Measurements from ENCODE around the gene CNTRL.
"Not testable (repeated sequence)": the region's sequence is repeated elsewhere in the genome, so short reads cannot be mapped to it uniquely, and the experiment has no call there.

The CNTRL gene

DNA sequence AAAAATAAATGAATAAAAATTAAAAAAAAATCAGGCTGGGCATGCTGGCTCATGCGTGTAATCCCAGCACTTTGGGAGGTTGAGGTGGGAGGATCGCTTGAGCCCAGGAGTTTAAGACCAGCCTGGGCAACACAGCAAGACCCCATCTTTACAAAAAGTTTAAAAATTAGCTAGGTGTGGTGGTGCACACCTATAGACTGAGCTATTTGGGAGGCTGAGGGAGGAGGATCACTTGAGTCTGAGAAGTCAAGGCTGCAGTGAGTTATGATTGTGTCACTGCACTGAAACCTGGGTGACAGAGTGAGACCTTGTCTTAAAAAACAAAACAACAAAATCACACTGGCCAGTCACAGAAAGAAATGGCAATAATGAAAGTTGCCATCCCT is 3.4 kb upstream of the CNTRL start:
- peak in 1 of 2 donors; percentile 26 for DNase-seq

DNA sequence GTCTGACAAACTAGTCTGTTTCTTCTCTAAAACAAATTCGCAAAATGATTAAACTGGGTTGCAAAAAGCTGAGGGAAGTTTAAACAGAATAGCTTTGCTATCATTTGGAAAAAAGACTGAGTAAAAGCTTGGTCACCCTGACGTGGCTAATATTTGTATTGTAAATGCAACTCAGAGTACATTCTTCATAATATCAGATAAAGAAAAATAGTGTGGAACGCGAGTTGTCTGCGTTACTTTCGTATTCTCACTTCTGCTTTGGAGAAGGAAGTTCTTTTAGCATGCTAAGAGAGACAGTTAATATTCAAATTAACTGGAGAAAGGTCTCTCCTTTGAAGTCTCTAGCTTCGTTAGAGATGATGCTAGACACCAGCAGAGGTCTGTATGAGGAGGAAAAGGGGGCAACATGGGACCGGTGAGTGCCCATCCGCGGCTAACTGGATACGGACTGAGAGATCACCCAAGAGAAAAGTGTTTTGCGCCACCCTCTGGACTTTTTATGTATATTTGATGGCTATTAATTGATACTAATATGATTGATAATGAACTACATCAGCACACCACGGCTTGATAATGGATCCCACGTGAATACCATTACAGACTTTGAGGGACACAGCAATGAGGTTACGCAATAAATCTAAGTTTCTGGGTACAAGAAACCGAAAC is 2.9 kb upstream of the CNTRL start:
- DNase-seq, result peak; percentile 23 to 36

- DNase-seq, result no peak
Observed at GRCh38 chr9:121073038-121073437, 1.7 kb upstream of the CNTRL start.

DNA sequence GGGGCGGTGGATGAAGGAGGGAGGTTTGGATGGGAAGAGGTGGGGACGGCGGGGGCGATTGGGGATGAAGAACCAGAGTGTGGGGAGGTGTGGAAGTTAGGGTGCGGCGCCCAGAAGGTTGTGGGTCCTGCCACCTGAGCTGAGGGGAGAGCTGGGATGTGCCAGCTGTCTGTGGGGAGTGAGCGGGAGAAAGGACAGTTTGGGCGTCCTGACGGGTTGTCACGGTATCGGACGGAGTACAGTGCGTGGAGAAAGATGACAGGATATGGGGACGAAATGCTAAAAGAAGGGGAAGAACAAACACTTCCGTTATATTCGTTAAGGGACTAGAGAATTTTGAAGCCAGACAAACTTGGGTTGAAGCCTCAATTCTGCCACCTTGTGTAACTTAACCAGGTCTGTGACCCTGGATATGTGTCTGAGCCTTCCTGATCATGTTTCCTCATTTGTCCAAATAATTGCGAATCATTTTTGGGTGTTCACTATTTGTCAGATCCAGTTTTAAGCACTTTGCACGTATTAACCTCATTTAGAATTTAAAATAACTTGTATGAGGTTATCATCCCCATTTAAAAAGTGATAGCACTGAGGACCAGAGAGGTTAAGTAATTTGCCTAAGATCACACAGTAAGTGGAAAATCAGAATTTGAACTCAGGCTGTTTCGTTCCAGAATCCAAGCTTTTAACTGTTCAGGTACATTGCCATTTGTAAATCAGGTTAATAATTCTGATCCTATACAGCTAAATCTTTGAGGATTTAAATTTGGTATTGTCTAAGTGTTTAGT is 689 bp downstream of the CNTRL start:
- no peak for DNase-seq

GRCh38 chr9:121082075-121082474 is 7.3 kb downstream of the CNTRL start:
- no peak for DNase-seq

GRCh38 chr9:121085661-121086060 is 10.9 kb downstream of the CNTRL start:
- DNase-seq, result no peak

- DNase-seq, result no peak
Observed at GRCh38 chr9:121088576-121088975, 13.8 kb downstream of the CNTRL start.

DNA sequence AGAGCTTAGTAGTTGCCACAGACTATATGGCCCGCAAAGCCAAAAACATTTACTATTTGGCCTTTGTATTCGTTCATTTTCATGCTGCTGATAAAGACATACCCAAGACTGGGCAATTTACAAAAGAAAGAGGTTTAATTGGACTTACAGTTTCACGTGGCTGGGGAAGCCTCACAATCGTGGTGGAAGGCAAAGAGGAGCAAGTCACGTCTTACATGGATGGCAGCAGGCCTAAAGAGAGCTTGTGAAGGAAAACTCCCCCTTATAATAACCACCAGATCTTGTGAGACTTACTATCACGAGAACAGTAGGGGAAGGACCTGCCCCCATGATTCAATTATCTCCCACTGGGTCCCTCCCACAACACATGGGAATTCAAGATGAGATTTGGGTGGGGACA is 16.0 kb downstream of the CNTRL start:
- DNase-seq, result not testable (repeated sequence)

GRCh38 chr9:121095057-121095456 is 20.3 kb downstream of the CNTRL start:
- no peak for DNase-seq

DNA sequence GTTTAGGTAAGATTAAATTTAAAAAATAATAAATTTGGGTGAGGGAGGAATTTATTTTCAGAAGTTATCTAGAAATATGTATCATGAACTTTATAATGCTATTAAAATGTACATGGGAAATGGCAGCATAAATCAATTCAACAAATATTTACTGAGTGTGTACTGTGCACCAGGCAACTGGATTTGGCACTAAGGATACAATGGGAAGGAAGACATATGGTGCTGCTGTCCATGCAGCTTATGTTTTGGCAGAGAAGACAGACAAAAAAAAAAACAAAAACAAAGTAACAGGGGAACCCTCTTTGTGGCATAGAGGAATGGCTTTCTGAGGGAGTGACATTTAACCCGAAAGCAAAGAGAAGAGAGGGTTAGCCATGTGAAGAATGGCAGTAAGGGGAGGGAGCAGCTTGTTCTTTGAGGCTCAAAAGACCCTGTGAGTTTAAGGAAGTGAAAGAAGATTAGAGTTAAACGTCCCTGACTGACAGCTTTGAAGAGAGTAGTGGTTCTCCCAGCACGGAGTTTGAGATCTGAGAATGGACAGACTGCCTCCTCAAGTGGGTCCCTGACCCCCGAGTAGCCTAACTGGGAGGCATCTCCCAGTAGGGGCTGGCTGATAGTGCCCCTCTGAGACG is 23.9 kb downstream of the CNTRL start:
- no peak for DNase-seq

DNA sequence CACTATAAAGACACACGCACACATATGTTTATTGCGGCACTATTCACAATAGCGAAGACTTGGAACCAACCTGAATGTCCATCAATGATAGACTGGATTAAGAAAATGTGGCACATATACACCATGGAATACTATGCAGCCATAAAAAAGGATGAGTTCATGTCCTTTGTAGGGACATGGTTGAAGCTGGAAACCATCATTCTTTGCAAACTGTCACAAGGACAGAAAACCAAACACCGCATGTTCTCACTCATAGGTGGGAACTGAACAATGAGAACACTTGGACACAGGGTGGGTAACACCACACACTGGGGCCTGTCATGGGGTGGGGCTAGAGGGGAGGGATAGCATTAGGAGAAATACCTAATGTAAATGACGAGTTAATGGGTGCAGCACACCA is 29.3 kb downstream of the CNTRL start:
- not testable (repeated sequence) for DNase-seq

DNA sequence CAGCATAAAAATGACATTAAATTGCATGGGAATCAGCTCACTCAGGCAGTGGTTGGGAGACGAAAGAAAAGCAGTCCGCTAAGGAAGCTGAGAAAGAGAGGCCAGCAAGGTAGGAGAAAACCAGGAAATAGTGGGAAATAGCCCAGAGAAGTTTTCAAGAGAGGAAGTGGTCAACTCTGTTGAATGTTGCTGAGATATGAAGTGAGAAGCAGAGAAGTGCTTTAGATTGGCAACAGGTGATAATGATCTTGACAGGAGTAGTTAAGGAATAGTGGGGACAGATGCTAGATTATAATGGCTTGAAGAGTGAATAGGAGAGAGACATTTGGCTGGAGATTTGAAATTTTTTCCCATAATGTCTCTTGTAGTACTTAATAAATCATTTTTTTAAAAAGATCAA is 30.8 kb downstream of the CNTRL start:
- DNase-seq, result no peak

- DNase-seq, result no peak
Observed at GRCh38 chr9:121107029-121107428, 32.3 kb downstream of the CNTRL start.

- no peak for DNase-seq
Observed at GRCh38 chr9:121107881-121108280, 33.1 kb downstream of the CNTRL start.

DNA sequence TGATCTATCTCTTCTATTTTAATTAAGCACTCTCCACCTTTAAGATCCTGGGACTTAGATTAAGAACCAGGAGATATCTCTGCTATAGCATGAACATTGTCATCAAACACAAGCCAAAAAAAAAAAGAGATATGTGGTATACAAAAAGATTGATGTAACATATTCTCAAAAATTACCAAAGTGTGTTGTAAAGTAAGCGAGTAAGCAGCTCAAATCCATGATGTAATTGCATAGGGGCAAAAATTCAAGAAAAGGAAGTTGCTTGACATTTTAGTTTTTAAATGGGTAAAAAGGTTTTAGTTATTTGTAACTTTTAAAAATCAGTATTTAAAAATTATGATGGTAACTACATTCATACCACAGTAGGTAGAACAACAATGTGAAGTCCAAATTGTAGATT is 40.7 kb downstream of the CNTRL start:
- no peak for DNase-seq

DNA sequence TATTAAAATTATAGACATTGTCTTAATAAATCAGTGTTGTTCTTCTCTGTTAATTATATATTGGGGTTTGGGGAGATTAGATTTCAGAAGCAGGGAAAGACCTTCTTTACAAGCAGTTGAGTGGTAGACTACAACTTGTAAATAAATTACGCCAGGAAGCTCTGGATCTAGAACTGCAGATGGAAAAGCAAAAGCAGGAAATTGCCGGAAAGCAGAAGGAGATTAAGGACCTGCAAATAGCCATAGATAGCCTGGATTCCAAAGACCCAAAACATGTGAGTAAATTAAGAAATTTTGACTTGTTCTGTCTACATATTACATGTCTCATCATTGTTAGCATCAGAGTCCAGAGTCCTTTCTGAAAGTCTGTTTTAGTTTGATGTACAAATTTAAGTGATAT is 43.5 kb downstream of the CNTRL start:
- no peak for DNase-seq

DNA sequence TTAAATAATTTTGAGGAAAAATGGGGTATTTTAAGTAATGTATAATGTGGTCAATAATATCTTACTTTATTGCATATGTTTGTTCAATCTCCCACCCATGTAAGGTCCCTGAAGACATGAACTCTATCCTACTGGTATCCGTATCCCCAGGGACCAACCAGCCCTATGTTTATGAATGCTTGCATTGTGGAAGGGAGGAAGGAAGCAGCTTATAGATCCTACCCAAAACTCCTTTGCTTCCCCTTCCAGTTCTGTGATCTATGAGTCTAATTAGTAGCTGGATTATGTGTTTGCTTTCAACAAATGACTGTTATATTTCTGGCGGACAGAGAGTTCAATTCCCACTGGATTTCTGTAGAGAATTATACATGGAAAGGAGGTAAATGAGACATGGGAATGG is 45.6 kb downstream of the CNTRL start:
- DNase-seq, result no peak

- DNase-seq, result peak; percentile 96
Observed at GRCh38 chr9:121121582-121122087, 46.9 kb downstream of the CNTRL start.

- DNase-seq, result peak; percentile 25 to 27
Observed at GRCh38 chr9:121122246-121123032, 47.7 kb downstream of the CNTRL start.

GRCh38 chr9:121123816-121124535 is 49.2 kb downstream of the CNTRL start:
- DNase-seq, result no peak

DNA sequence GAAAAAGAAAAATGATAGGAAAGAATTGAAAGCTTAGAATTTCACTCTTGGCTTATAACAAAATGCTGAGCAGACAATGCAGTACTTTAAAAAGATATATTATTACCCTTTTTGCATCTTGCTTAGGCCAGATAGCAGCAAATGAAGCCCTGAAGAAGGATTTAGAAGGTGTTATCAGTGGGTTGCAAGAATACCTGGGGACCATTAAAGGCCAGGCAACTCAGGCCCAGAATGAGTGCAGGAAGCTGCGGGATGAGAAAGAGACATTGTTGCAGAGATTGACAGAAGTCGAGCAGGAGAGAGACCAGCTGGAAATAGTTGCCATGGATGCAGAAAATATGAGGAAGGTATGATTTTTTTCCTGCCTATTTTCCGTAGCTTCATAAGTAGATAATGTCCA is 50.8 kb downstream of the CNTRL start:
- DNase-seq, result no peak

DNA sequence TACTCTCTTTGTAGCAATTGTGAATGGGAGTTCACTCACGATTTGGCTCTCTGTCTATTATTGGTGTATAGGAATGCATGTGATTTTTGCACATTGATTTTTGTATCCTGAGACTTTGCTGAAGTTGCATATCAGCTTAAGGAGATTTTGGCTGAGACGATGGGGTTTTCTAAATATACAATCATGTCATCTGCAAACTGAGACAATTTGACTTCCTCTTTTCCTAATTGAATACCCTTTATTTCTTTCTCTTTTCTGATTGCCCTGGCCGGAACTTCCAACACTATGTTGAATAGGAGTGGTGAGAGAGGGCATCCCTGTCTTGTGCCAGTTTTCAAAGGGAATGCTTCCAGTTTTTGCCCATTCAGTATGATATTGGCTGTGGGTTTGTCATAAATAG is 54.6 kb downstream of the CNTRL start:
- DNase-seq, result not testable (repeated sequence)

Data from stimulated activated CD4-positive, alpha-beta T cell treated with anti-CD3 and anti-CD28 coated beads, Interleukin-2, amount 100 ng/mL, for 24 hours (primary cell).